GM18907 (cell line): ENCODE measurements around the gene KIAA0753.

Source experiments
- ATAC-seq: cut with Tn5 transposase; IDR thresholded peaks from one replicate; pipeline ENCODE4 v1.9.1; 2021; ENCODE audit warnings: mild to moderate bottlenecking, moderate library complexity; ENCODE audit not compliant: unreplicated experiment

The KIAA0753 gene

DNA sequence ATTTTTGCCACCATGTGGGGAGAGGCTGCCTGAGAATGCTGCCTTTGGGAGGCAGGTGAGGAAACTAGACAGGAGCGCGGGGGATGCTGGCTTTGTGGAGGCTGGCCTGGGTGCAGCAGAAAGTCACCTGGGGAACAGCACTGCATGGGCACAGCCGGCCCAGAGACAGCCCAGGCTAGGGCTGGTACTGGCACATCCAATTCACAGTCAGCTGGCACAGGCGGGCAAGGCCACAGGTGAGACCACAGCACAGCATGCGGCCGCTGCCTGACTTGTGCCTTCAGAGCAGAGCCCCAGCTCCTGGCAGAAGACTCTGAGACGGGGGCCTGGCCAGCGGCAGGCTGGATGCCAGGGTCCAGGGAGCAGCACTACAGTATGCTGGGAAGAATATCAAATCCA lies 67.5 kb downstream of the KIAA0753 start:
- no peak for ATAC-seq

DNA sequence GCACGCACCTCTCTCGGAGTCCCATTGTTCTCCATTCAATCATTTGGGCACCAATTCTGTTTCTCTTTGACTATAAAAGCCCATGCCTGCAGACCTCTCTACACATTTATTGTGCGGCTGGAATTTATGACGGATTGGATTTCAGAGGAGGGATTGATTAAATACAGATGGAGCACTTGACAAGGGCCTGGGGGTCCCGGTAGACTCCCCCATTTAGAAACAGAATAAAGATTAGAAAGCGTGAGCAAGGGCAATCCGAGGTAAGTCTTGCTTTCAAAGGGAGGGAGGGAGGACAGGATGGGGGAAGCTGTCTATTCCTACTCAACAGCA lies 69.1 kb downstream of the KIAA0753 start:
- no peak for ATAC-seq

DNA sequence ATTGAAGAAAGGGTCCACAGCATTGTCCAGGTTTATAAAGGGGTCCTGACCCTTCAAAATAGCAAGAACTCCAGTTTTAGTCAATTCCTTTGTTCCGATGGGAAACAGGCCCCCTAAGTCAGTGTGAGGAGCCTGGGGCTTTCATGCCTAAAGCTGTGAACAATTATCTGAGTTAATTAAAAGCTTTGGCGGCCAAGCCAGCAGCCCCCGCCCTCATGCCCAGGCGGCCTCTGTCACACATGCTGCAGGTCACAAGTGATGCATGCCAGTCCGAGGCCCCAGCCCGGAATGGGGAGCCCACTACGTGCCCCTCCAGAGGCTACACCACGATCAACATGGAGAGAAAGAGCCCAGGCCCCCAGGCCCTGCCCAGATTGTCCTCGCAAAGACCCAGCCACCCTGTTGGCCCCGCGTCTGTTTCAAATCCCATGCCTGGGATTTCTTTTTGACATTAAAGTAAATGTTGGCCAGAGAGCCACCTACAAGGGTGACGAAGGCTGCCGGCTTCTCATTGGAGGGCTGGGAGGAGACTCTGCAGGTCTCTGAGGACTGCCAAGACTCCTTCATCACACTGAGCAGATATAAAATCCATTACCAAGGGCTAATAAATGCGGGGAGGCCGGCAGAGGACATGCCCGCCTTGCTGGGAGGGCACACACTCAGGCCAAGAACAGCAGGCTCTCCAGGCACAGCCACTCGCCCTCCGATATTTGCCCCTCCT lies 69.6 kb downstream of the KIAA0753 start:
- no peak for ATAC-seq

GRCh38 chr17:6569370-6570285 lies 70.9 kb downstream of the KIAA0753 start:
- no peak for ATAC-seq

GRCh38 chr17:6568184-6568758 lies 72.2 kb downstream of the KIAA0753 start:
- ATAC-seq: no peak

GRCh38 chr17:6567528-6568183 lies 72.9 kb downstream of the KIAA0753 start:
- no peak for ATAC-seq

DNA sequence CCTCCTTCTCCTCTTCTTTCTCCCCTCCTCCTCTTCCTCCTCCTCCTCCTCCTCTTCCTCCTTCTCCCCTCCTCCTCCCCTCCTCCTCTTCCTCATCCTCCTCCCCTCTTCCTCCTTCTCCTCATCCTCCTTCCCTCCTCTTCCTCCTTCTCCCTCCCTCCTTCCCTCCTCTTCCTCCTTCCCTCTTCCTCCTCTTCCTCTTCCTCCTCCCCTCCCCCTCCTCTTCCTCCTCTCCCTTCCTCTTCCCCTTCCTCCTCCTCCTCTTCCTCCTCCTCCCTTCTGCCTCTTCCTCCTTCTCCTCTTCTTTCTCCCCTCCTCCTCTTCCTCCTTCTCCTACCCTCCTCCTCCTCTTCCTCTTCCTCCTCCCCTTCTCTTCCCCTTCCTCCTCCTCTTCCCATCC lies 79.1 kb downstream of the KIAA0753 start:
- no peak for ATAC-seq

DNA sequence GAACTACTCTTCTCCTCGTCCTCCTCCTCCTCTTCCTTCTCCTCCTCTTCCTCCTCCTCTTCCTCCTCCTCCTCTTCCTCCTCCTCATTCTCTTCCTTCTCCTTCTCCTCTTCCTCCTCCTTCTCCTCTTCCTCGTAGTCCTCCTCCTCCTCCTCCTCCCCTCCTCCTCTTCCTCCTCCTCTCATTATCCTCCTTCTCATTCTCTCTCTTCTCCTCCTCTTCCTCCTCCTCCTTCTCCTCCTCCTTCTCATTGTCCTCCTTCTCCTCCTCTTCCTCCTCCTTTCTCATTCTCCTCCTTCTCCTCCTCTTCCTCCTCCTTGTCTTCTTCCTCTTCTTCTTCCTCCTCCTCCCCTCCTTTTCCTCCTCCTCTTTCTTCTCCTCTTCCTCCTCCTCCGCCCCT lies 80.0 kb downstream of the KIAA0753 start:
- ATAC-seq: no peak

- no peak for ATAC-seq
These were observed 80.7 kb downstream of the KIAA0753 start for GRCh38 chr17:6559753-6560215.

DNA sequence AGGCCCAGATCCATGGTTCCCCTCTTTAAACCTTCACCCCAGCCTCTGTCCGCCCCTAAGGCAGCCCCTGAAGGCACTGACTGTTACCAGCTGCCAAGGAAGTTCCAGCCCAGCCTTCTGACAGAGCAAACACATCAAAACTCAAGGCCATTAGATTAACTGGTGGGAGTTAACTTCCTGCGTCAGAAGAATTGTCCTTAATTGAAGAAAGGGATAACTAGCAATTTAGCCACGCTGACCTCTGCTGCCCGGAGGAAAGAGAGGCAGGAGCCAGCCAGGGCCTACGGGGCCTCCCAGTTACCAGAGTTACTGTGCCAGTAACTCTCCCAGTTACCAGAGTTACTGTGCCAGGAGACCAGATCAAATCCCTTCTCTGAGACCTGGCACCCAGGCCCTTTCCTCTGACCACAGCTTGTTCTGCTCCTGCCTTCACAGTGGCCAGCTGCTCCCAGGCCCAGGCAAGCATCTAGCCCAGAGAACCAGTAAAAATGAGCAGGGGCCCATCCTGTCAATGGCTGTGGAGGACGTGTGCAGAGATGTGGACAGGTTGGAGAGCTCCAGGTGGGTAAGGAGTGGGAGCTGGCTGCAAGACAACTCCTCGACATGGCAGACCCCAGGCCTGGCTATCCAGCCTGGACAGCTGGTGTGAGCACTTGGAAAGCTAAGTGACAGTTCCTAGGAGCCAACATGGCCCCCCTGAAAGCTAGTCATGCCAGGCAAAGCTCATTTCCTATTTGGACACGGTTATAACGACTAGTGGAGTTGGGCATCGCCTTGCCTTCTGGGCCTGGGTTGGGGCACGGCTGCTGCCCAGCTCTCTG lies 81.4 kb downstream of the KIAA0753 start:
- ATAC-seq: no peak

DNA sequence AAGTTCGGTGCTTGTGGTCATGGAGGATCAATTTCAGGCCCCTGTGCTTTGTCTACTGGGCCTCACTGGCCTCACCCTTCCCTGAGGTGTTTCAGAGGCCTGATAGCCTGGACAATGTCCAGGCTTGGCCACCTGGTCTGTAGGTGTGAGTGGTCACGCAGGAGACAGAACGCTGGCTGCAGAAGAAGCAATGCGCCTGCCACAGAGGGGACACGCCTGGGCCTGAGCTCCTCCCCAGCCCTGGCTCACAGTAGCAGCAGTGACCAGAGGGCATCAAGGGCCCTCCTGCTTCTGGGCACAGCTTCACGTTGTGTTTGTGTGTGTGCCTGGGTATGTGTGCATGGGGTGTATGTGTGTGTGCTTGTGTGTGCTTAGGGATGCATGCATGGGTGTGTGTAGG lies 82.2 kb downstream of the KIAA0753 start:
- ATAC-seq: no peak

DNA sequence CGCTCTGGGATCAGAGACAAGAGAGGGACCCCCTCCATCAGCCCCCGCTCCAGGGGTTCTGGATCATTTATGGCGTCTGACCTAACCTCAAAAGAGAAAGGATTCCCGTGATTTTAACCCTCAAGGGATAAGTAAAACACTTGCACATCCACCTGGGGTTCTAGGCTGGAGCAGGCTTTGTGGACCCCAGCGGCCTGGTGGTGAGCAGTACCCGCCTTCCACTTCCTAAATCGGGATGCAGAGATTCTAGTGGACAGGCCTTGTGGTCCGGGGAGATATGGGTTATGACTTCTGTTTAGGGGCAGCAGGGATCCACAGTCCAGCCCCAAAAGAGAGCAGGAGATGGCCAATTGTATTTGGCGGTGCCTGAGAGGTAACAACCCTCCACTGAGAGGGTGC lies 83.5 kb downstream of the KIAA0753 start:
- ATAC-seq: no peak

DNA sequence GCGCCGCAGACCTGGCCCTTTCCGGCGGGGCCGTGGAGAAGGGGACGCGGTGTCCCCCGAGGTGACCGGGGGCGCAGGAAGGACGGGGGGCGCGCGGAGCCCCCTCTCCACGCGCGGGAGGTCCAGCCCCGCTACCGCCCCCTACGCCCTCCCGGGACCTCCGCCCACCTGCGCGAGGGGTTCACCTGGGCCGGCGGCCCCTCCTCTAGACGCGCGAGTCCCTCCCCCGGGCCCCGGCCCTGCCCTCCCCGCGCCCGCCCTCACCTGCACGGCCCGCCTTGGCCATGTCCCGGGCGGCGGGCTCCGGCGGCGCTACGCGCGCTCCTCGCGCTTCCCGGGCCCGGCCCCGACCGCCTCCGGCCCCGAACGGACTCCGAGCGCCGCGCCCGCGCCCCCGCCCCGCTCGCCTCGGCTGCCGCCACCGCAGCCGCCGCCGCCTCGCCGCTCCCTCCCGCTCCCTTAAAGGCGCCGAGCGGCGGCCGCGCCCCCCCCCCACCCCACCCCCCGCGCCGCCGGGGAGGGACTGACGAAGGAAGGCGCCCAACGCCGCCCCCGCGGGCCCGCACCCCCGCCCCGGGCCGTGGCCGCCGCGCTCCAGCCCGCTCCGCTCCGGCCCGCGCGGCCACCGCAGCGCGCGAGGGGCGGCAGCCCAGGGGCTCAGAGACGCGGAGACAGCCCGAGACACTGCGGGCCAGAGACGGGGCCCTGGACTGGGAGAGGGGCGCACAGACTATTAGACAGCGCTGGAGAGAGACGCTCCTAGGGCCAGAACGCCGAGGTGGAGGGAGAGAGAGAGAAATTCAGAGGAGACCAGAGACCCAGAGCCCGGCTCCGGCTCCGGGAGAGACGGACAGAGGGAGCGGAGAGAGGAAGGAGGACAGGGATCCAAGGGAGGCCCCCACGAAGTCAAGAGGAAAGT lies 84.1 kb downstream of the KIAA0753 start, which contains the start of gene PITPNM3:
TSS of gene PITPNM3 (minus strand) at position 435 of the 919 bp plus-strand sequence. CDS start at position 286, 149 bp downstream.
- no peak for ATAC-seq

- ATAC-seq: no peak
These were observed 85.0 kb downstream of the KIAA0753 start for GRCh38 chr17:6555331-6556120.

DNA sequence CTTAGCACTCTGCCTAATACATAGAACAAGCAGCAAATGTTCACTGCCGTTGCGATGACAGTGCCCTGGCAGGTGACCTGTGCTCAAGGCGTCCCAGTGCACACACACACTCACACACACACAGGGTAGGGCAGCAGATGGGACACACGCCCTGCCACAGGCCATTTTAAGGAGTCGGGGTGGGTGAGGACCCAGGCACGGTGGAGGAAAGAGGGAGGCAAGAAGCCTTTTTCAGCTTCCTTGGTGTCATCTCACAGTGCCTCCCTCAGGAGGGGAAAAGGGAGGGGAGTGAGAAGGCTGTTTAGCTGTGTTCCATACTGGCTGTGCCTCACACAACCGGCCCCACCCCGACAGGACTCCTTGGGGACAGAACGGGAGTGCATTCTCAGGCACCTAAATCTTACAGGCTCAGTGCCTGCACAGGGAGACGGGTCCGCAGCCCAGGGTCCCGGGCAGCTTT lies 85.6 kb downstream of the KIAA0753 start:
- no peak for ATAC-seq

- no peak for ATAC-seq
These were observed 86.2 kb downstream of the KIAA0753 start for GRCh38 chr17:6554342-6554741.

DNA sequence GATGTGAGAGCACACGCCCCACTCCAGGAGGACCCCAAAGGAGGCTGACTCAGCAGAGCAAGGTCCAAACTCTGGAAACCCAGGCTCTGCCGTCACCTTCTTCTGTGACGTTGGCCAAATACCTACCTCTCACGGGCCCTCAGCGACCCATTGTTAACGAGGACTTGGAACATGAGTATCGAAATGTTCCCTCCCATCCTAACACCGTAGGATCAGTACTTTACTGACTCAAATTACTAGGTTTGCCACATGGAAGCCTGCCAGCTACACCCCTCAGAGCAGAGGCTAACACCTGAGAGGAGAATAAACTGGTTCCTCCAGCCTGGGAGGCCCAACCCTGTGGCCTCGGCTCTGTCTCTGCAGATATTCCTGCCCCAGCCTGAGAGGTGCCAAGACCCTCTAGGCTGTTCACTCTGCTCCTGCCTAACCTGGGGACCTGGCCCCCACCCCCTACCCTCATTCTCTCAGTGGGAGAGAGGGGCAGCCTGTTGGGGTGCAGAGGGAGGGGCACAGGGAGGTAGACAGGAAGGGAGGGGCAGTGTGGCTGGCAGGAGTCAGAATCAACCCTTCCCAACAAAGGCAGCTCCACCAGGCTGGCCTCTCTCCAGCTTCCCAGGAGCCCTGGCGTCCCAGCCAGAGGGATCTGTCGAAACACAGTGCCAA lies 88.5 kb downstream of the KIAA0753 start:
- no peak for ATAC-seq

- no peak for ATAC-seq
These were observed 89.2 kb downstream of the KIAA0753 start for GRCh38 chr17:6551356-6551755.
